WTC11 (cell line): ENCODE data around the gene ADD1. TPM values are rescaled to one million over a fixed set of nuclear protein-coding genes. Genes with fewer than 3 reads are reported as not detected.

ENCODE experiments used
- ATAC-seq: fragments of 200-7000 bp; cut with Tn5 transposase; 2 replicates; pipeline ENCODE4 v1.10.0; 2021; ENCODE audit warnings: mild to moderate bottlenecking, moderate library complexity
- CTCF ChIA-PET: fragments of 300-600 bp; sonication (Branson Sonifier 250); formaldehyde crosslinking; loops from one replicate; lab custom pipeline; 2021; ENCODE audit warnings: antibody characterized with exemption; lab: Charles Lee
- POLR2A ChIA-PET: fragments of 350-600 bp; sonication (Branson Sonifier 250); formaldehyde crosslinking; loops from one replicate; lab custom pipeline; 2021; ENCODE audit warnings: antibody characterized with exemption; lab: Charles Lee
- DNase-seq: peaks from one replicate; pipeline ENCODE4 v3.0.0; 2021; ENCODE audit warnings: low spot score
- H3K27ac Mint-ChIP-seq: 2 replicates; pipeline ENCODE4 v1.8.0; 2021; ENCODE audit warnings: mixed read lengths
- H3K27me3 Mint-ChIP-seq: 2 replicates; pipeline ENCODE4 v1.8.0; 2021; ENCODE audit warnings: low read depth, mild to moderate bottlenecking, moderate library complexity, mixed read lengths
- H3K36me3 Mint-ChIP-seq: 2 replicates; pipeline ENCODE4 v1.8.0; 2021; ENCODE audit warnings: mixed read lengths
- H3K4me1 Mint-ChIP-seq: 2 replicates; pipeline ENCODE4 v1.8.0; 2022; ENCODE audit warnings: mixed read lengths
- H3K4me3 Mint-ChIP-seq: 2 replicates; pipeline ENCODE4 v1.8.0; 2021; ENCODE audit warnings: mild to moderate bottlenecking, moderate library complexity, mixed read lengths
- H3K9me3 Mint-ChIP-seq: 2 replicates; pipeline ENCODE4 v1.8.0; 2021; ENCODE audit warnings: mixed read lengths
- ATF3 ChIP-seq: sonication (generic); formaldehyde crosslinking; conservative IDR thresholded peaks from 2 replicates; pipeline ENCODE4 v1.8.1; 2022; ENCODE audit warnings: mild to moderate bottlenecking, missing genetic modification reagents
- CBFB ChIP-seq: sonication (generic); formaldehyde crosslinking; IDR thresholded peaks from 2 replicates; pipeline ENCODE4 v1.8.1; 2022; ENCODE audit warnings: mild to moderate bottlenecking, low read depth, missing genetic modification reagents
- CTCF ChIP-seq: fragments of 200-600 bp; IDR thresholded peaks from 2 replicates; pipeline ENCODE4 v1.8.0; 2022; ENCODE audit warnings: antibody characterized with exemption
- ESRRA ChIP-seq: sonication (generic); formaldehyde crosslinking; IDR thresholded peaks from 2 replicates; pipeline ENCODE4 v1.8.1; 2022; ENCODE audit warnings: mild to moderate bottlenecking, missing genetic modification reagents, borderline replicate concordance
- FOXP1 ChIP-seq: sonication (generic); formaldehyde crosslinking; IDR thresholded peaks from 2 replicates; pipeline ENCODE4 v1.8.0; 2022; ENCODE audit warnings: missing genetic modification reagents, mild to moderate bottlenecking, moderate library complexity, borderline replicate concordance
- FOXP4 ChIP-seq: sonication (generic); formaldehyde crosslinking; IDR thresholded peaks from 2 replicates; pipeline ENCODE4 v1.8.0; 2022; ENCODE audit warnings: mild to moderate bottlenecking, missing genetic modification reagents
- GRHL2 ChIP-seq: fragments of 250-450 bp; sonication (Bioruptor Pico); IDR thresholded peaks from 2 replicates; pipeline ENCODE4 v1.8.0; 2022; ENCODE audit warnings: mild to moderate bottlenecking, moderate library complexity; ENCODE audit not compliant: insufficient replicate concordance, severe bottlenecking
- HMGA2 ChIP-seq: fragments of 250-450 bp; sonication (Bioruptor Pico); IDR thresholded peaks from 2 replicates; pipeline ENCODE4 v1.4.0; 2021; ENCODE audit warnings: mild to moderate bottlenecking, moderate library complexity
- HMGXB4 ChIP-seq: sonication (generic); formaldehyde crosslinking; IDR thresholded peaks from 2 replicates; pipeline ENCODE4 v1.8.1; 2023; ENCODE audit warnings: mild to moderate bottlenecking, moderate library complexity, missing genetic modification reagents
- IRF1 ChIP-seq: sonication (generic); formaldehyde crosslinking; IDR thresholded peaks from 2 replicates; pipeline ENCODE4 v1.8.0; 2023; ENCODE audit warnings: missing genetic modification reagents
- JAZF1 ChIP-seq: fragments of 250-450 bp; sonication (Bioruptor Pico); IDR thresholded peaks from 2 replicates; pipeline ENCODE4 v1.9.0; 2021; ENCODE audit warnings: moderate library complexity, mild to moderate bottlenecking, inconsistent platforms
- NR2C2 ChIP-seq: sonication (generic); formaldehyde crosslinking; IDR thresholded peaks from 2 replicates; pipeline ENCODE4 v1.8.0; 2022; ENCODE audit warnings: mild to moderate bottlenecking, missing genetic modification reagents
- SMAD4 ChIP-seq: sonication (generic); formaldehyde crosslinking; IDR thresholded peaks from 2 replicates; pipeline ENCODE4 v1.8.0; 2022; ENCODE audit warnings: mild to moderate bottlenecking, missing genetic modification reagents
- SOX15 ChIP-seq: fragments of 250-450 bp; sonication (Bioruptor Pico); IDR thresholded peaks from 2 replicates; pipeline ENCODE4 v1.9.0; 2021; ENCODE audit warnings: mild to moderate bottlenecking
- SP1 ChIP-seq: sonication (generic); formaldehyde crosslinking; conservative IDR thresholded peaks from 2 replicates; pipeline ENCODE4 v1.8.1; 2022; ENCODE audit warnings: missing genetic modification reagents
- TEAD1 ChIP-seq: sonication (generic); formaldehyde crosslinking; IDR thresholded peaks from 2 replicates; pipeline ENCODE4 v1.8.0; 2022; ENCODE audit warnings: mild to moderate bottlenecking, missing genetic modification reagents
- TEAD4 ChIP-seq: sonication (generic); formaldehyde crosslinking; IDR thresholded peaks from 2 replicates; pipeline ENCODE4 v1.8.0; 2022; ENCODE audit warnings: mild to moderate bottlenecking, missing genetic modification reagents
- ZNF219 ChIP-seq: sonication (generic); formaldehyde crosslinking; IDR thresholded peaks from 2 replicates; pipeline ENCODE4 v1.8.0; 2023; ENCODE audit warnings: missing genetic modification reagents, mild to moderate bottlenecking, borderline replicate concordance
- ZNF263 ChIP-seq: sonication (generic); formaldehyde crosslinking; IDR thresholded peaks from 2 replicates; pipeline ENCODE4 v1.8.1; 2022; ENCODE audit warnings: low read depth, mild to moderate bottlenecking, moderate library complexity, missing genetic modification reagents
- ZNF396 ChIP-seq: fragments of 250-450 bp; sonication (Bioruptor Pico); IDR thresholded peaks from 2 replicates; pipeline ENCODE4 v1.8.0; 2021; ENCODE audit warnings: mild to moderate bottlenecking, moderate library complexity, borderline replicate concordance
- ZNF671 ChIP-seq: fragments of 250-450 bp; sonication (Bioruptor Pico); IDR thresholded peaks from 2 replicates; pipeline ENCODE4 v1.8.0; 2021; ENCODE audit warnings: mild to moderate bottlenecking
- total RNA-seq: library from RNA; stranded (reverse); gene quantifications from 3 replicates; pipeline ENCODE4 v1.2.3, GENCODE V29; 2021

The ADD1 gene
- total RNA-seq, 1 experiment from 2014 or later: 178 TPM

- TF ChIP-seq GRHL2 (CRISPR knock-in tag): no peak
These were observed 37.0 kb upstream of the ADD1 start (continued) for GRCh38 chr4:2806390-2807355.

- ATAC-seq: no peak
- Mint-ChIP-seq H3K4me1 (peaks cover 8% of the 10 kb centered on the region), H3K4me3 (no peak overlapping the region)
These were observed 36.1 kb upstream of the ADD1 start for GRCh38 chr4:2807571-2807970.

GRCh38 chr4:2808001-2808400 lies 35.6 kb upstream of the ADD1 start:
- H3K4me1 Mint-ChIP-seq: peaks cover 11% of the 10 kb centered on the region
- no peaks in the 10 kb centered on the region for H3K27me3 Mint-ChIP-seq
- H3K9me3 Mint-ChIP-seq: no peaks in the 10 kb centered on the region
- POLR2A ChIA-PET: no interaction called here
- ATAC-seq (no peak), DNase-seq (no peak)
- H3K27ac Mint-ChIP-seq: no peak overlapping the region
- H3K4me3 Mint-ChIP-seq: no peak overlapping the region
- CTCF ChIA-PET: no interaction called here
- H3K36me3 Mint-ChIP-seq: no peaks in the 10 kb centered on the region
- TF ChIP-seq NR2C2 (CRISPR knock-in tag) (no peak), ZNF396 (CRISPR knock-in tag) (no peak), TEAD1 (CRISPR knock-in tag) (no peak), IRF1 (CRISPR knock-in tag) (no peak), CBFB (CRISPR knock-in tag) (no peak), SOX15 (no peak), SP1 (CRISPR knock-in tag) (no peak), TEAD4 (CRISPR knock-in tag) (no peak), ZNF671 (CRISPR knock-in tag) (no peak), HMGA2 (CRISPR knock-in tag) (no peak), ATF3 (no peak), FOXP1 (CRISPR knock-in tag) (no peak), SMAD4 (no peak), ZNF263 (no peak)

More at GRCh38 chr4:2807571-2807970, 36.1 kb upstream of the ADD1 start:
- Mint-ChIP-seq H3K36me3 (no peaks in the 10 kb centered on the region), H3K27ac (no peak overlapping the region)
- POLR2A ChIA-PET: no interaction called here
- TF ChIP-seq ZNF219 (CRISPR knock-in tag) (no peak), TEAD1 (CRISPR knock-in tag) (no peak), HMGXB4 (no peak), SP1 (CRISPR knock-in tag) (no peak), NR2C2 (CRISPR knock-in tag) (no peak), FOXP4 (CRISPR knock-in tag) (no peak), CBFB (CRISPR knock-in tag) (no peak), CTCF (no peak), FOXP1 (CRISPR knock-in tag) (no peak), ESRRA (CRISPR knock-in tag) (no peak), JAZF1 (no peak)
- TF ChIP-seq, all 79 proteins: peak for 0
- no peak for DNase-seq
- no peaks in the 10 kb centered on the region for H3K27me3 Mint-ChIP-seq
- H3K9me3 Mint-ChIP-seq: no peaks in the 10 kb centered on the region
- CTCF ChIA-PET: no interaction called here
